HG03354 (cell line): ENCODE measurements around the gene RIC8A.

Experiments
- ATAC-seq: cut with Tn5 transposase; IDR thresholded peaks from one replicate; pipeline ENCODE4 v1.9.1; 2021; ENCODE audit warnings: mild to moderate bottlenecking; ENCODE audit not compliant: unreplicated experiment, poor library complexity, severe bottlenecking

Gene RIC8A

GRCh38 chr11:203056-203944 is 4.2 kb upstream of the RIC8A start:
- no peak for ATAC-seq

DNA sequence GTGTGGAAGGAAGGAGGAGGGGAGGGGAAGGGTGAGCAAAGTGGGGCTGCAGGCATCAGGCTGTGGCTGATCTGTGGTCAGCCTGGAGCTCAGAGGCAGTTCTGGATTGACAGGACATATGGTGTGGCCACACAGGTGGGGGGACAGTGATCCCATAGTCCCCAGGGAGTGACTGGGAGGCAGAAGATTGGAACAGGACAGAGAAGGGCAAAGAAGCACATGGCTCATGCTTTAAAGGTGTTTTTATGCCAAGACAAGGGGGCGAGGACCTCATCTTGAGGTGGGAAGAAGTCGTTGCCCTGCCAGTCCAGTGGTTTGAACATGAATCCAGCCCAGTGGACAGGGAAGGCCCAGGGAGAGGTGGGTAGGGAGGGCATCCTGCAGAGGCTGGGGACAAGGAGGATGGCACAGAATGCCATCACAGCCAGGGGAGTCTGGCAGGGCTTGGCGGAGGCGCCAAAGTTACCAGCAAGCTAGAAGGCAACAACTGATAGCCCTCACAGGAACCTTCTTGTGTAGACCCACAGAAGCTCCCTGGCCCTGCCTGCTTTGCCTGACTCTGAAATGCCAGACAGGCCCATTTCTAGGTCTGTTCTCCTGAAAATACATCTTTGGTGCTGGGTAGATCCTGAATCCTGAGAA is 3.4 kb upstream of the RIC8A start:
- ATAC-seq: no peak

DNA sequence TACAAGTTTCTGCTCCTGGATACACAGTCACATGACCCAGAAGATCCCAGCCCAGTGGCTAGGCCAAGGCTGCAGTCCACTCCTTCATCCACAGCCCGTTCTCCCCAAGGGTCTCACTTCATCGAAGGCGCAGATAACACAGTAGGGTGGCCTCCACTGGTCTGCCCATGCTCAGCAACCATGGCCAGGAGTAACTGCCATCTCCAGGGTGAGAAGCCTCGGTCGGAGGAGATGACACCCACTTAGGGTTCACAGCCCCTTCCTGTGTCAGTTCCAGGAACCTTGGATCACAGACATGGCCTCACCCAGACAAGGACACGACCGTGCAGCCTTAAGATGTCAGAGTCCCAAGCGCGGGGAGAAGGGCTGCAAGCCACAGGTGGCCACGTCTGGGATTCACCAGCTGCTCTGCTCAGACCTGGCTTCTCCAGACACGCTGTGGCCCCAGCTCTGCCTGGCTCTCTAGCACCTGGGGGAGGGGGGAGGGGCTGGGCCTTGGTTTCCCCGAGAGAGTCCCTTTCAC is 2.9 kb upstream of the RIC8A start:
- ATAC-seq: no peak

- ATAC-seq: no peak
Observed at GRCh38 chr11:205221-206001, 2.1 kb upstream of the RIC8A start.

DNA sequence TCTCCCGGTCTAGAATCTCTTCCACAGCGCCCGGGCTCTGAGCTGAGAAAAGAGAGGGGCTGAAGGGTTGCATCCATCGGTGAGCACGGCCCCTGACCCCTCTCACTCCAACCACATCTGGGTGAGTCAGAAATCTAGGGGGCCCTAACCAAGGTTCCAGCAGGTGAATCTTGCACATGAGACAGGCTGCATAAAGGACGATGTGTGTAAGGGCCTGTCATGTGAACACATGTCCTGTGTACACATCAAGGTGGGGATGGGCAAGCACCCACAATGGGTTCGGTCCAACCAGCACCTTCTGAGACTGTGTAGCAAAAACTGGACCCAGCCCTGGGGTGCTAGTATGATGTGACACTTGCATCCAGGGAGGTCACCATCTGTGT is 1.5 kb upstream of the RIC8A start:
- no peak for ATAC-seq

- ATAC-seq: peak; percentile 10
Observed at GRCh38 chr11:206526-207207, 841 bp upstream of the RIC8A start.

- ATAC-seq: no peak
Observed at GRCh38 chr11:207863-208180, 314 bp downstream of the RIC8A start.

- peak; percentile 33 for ATAC-seq
Observed at GRCh38 chr11:208181-208916, 841 bp downstream of the RIC8A start.

DNA sequence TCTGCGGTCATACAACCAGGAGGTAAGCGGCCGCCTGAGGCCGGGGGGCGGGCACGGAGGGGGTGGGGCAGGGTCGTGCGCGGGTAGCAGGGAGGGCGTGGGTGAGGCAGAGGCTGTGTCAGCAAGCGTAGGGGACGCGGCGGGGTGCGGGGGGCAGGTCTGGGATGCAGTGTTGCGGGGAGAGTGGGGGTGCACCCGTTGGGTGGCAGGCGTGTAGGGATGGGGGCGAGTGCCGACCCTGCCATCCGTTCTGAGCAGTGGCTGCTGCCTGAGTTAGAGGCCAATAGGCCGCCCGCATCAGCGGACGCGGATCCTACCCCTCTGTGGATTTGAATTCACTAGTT is 1.4 kb downstream of the RIC8A start:
- ATAC-seq: peak; percentile 0

GRCh38 chr11:209275-210121 is 2.0 kb downstream of the RIC8A start:
- no peak for ATAC-seq

GRCh38 chr11:210122-210802 is 2.8 kb downstream of the RIC8A start:
- no peak for ATAC-seq

DNA sequence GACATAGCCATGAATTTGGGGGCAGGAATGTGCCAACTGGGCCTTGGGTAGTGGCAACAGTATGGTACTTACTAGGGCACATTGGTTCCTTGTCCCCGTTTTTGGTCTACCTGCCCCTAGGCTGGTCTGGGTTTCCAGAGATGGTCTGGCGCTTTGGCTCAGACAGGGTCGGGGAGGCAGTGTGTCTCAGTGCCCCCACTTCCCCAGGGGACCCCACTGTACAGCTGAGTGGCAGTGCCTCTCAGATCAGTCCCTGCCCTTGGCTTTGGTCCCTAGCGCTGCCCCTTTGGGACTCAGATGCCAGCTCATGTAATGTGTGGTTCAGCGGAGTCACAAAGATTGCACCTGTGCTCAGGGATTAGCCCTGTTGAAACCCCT is 3.3 kb downstream of the RIC8A start:
- ATAC-seq: no peak

GRCh38 chr11:211295-211694 is 3.8 kb downstream of the RIC8A start:
- no peak for ATAC-seq

- ATAC-seq: no peak
Observed at GRCh38 chr11:211741-212140, 4.2 kb downstream of the RIC8A start.

GRCh38 chr11:212150-213100 is 4.9 kb downstream of the RIC8A start:
- no peak for ATAC-seq

DNA sequence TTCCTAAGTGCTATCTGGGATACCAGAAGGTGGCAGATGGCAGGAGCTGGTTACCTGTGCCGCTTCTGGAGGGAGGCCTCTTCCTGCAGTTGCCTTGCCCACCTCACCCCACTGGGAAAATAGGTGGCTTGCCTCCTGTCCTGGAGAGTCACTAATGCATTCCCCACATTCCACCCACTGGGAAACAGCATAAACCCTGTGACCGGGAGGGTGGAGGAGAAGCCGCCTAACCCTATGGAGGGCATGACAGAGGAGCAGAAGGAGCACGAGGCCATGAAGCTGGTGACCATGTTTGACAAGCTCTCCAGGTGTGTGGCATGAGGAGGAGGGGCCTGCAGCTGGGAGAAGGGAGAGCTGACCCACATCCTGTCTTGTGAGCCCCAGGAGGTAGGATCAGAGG is 5.6 kb downstream of the RIC8A start:
- no peak for ATAC-seq

- no peak for ATAC-seq
Observed at GRCh38 chr11:214083-214482, 6.6 kb downstream of the RIC8A start.
